Mesendoderm (in vitro differentiated cells): ENCODE data around the gene WDR43. TPM values are rescaled to one million over a fixed set of nuclear protein-coding genes. Genes with fewer than 3 reads are reported as not detected.

ENCODE experiments used
- DNase-seq: peaks from one replicate; pipeline ENCODE4 v3.0.0; 2013
- H2AK5ac ChIP-seq: 2 replicates; pipeline ENCODE4 v1.6.1; 2013; ENCODE audit warnings: low read length, inconsistent platforms
- H2BK120ac ChIP-seq: 2 replicates; pipeline ENCODE4 v1.6.1; 2013; ENCODE audit warnings: low read depth, mild to moderate bottlenecking, low read length, moderate library complexity, mixed read lengths
- H2BK15ac ChIP-seq: replicated peaks from 2 replicates; pipeline ENCODE4 v1.6.1; 2013; ENCODE audit warnings: low read depth, mild to moderate bottlenecking, moderate library complexity
- H2BK5ac ChIP-seq: 2 replicates; pipeline ENCODE4 v1.6.1; 2013; ENCODE audit warnings: low read length, inconsistent platforms
- H3K18ac ChIP-seq: 2 replicates; pipeline ENCODE4 v1.6.1; 2013; ENCODE audit warnings: mild to moderate bottlenecking, low read length, mixed read lengths
- H3K23ac ChIP-seq: one replicate; pipeline ENCODE4 v1.6.1; 2013; ENCODE audit warnings: low read length
- H3K27ac ChIP-seq: 2 replicates; pipeline ENCODE4 v1.5.1; 2013; ENCODE audit warnings: low read depth, mild to moderate bottlenecking, inconsistent platforms, low read length, moderate library complexity
- H3K27me3 ChIP-seq: 2 replicates; pipeline ENCODE4 v1.6.1; 2013; ENCODE audit warnings: low read length, control low read depth, mild to moderate bottlenecking, inconsistent platforms; ENCODE audit not compliant: insufficient read depth, poor library complexity
- H3K36me3 ChIP-seq: 2 replicates; pipeline ENCODE4 v1.6.1; 2013; ENCODE audit warnings: low read length, inconsistent platforms; ENCODE audit not compliant: control insufficient read depth, insufficient read depth
- H3K4ac ChIP-seq: one replicate; pipeline ENCODE4 v1.6.1; 2013; ENCODE audit warnings: low read depth, mild to moderate bottlenecking, low read length, moderate library complexity
- H3K4me1 ChIP-seq: 2 replicates; pipeline ENCODE4 v1.6.1; 2013; ENCODE audit warnings: low read depth, low read length, inconsistent platforms; ENCODE audit not compliant: control insufficient read depth
- H3K4me2 ChIP-seq: 2 replicates; pipeline ENCODE4 v1.6.1; 2013; ENCODE audit warnings: low read length
- H3K4me3 ChIP-seq: 2 replicates; pipeline ENCODE4 v1.5.1; 2013; ENCODE audit warnings: mild to moderate bottlenecking, low read length
- H3K56ac ChIP-seq: one replicate; pipeline ENCODE4 v1.6.1; 2013; ENCODE audit warnings: low read length
- H3K79me1 ChIP-seq: 2 replicates; pipeline ENCODE4 v1.6.1; 2013; ENCODE audit warnings: low read length, inconsistent platforms
- H3K79me2 ChIP-seq: 2 replicates; pipeline ENCODE4 v1.6.1; 2013; ENCODE audit warnings: mild to moderate bottlenecking, low read length; ENCODE audit not compliant: control insufficient read depth, insufficient read depth
- H3K9ac ChIP-seq: 2 replicates; pipeline ENCODE4 v1.6.1; 2013; ENCODE audit warnings: low read length, inconsistent platforms
- H4K5ac ChIP-seq: one replicate; pipeline ENCODE4 v1.6.1; 2013; ENCODE audit warnings: low read length
- H4K8ac ChIP-seq: one replicate; pipeline ENCODE4 v1.6.1; 2013; ENCODE audit warnings: low read depth, mild to moderate bottlenecking, control low read depth, low read length, moderate library complexity
- WGBS: extraction: QIAGEN DNeasy Blood & Tissue Kit; methylation state at CpG from one replicate; pipeline ENCODE4 v1.1.7; 2013; ENCODE audit warnings: low lambda C conversion rate, missing lambda C conversion rate; ENCODE audit not compliant: insufficient coverage; ENCODE audit errors: extremely low coverage; 5-methylcytosine and 5-hydroxymethylcytosine counted together
- polyA plus RNA-seq, 2 experiments: library from polyadenylated mRNA; stranded (reverse); fragments of 200-250 nt; gene quantifications; one replicate each; pipeline ENCODE4 v1.2.3, GENCODE V29; 2013

Gene WDR43
- 99.6 TPM for polyA plus RNA-seq (2013, experiment 1 of 2)
- polyA plus RNA-seq (2013, experiment 2 of 2): 98.8 TPM

GRCh38 chr2:28894470-28895188, at the start of gene WDR43:
Gene WDR43, plus strand, starts transcription at chr2:28894667. Its CDS starts 32 bp downstream, at chr2:28894699.
- Histone ChIP-seq H3K27me3 (no peaks in the 10 kb centered on the region), H3K79me1 (no peaks in the 10 kb centered on the region), H2BK5ac (peak within 1 kb of the TSS; percentile 72), H4K8ac (no peak within 1 kb of the TSS), H2BK120ac (no peak within 1 kb of the TSS), H3K23ac (peak within 1 kb of the TSS; percentile 100), H3K4me2 (peak within 1 kb of the TSS; percentile 38), H2AK5ac (peak within 1 kb of the TSS; percentile 96), H3K56ac (peak within 1 kb of the TSS; percentile 100), H3K4me3 (peak within 1 kb of the TSS; percentile 98), H4K5ac (no peak within 1 kb of the TSS), H3K4me1 (peaks cover 5% of the 10 kb centered on the region), H3K79me2 (peaks cover 50% of the 10 kb centered on the region), H3K27ac (peak within 1 kb of the TSS; percentile 7), H3K18ac (peak within 1 kb of the TSS; percentile 9), H3K36me3 (no peaks in the 10 kb centered on the region), H3K9ac (peak within 1 kb of the TSS; percentile 99), H3K4ac (peak within 1 kb of the TSS; percentile 96), H2BK15ac (no peak within 1 kb of the TSS)
- peak; percentile 99 for DNase-seq
- WGBS: no CpG with 5 or more reads among the region's 79 CpGs

GRCh38 chr2:28855193-28855592, 39.3 kb upstream of the WDR43 start:
- Histone ChIP-seq H4K8ac (no peak overlapping the region), H3K56ac (no peak overlapping the region), H3K79me1 (no peaks in the 10 kb centered on the region), H4K5ac (no peak overlapping the region), H3K27ac (no peak overlapping the region), H3K4me3 (no peak overlapping the region), H3K4ac (no peak overlapping the region), H2BK5ac (no peak overlapping the region), H3K27me3 (no peaks in the 10 kb centered on the region), H3K4me1 (no peaks in the 10 kb centered on the region), H3K79me2 (no peaks in the 10 kb centered on the region), H2AK5ac (no peak overlapping the region), H3K4me2 (no peak overlapping the region), H3K23ac (no peak overlapping the region), H3K36me3 (peaks cover under 1% of the 10 kb centered on the region), H2BK15ac (no peak overlapping the region), H3K9ac (no peak overlapping the region), H2BK120ac (no peak overlapping the region), H3K18ac (no peak overlapping the region)
- no CpG with 5 or more reads among the region's 1 CpG for whole genome bisulfite sequencing
- no peak for DNase-seq

GRCh38 chr2:28855977-28856376, 38.5 kb upstream of the WDR43 start:
- H3K4me2 ChIP-seq: no peak overlapping the region
- H3K9ac ChIP-seq: no peak overlapping the region
- no peak overlapping the region for H2BK120ac ChIP-seq
- H3K36me3 ChIP-seq: peaks cover 3% of the 10 kb centered on the region
- no peak overlapping the region for H2BK5ac ChIP-seq
- H3K4me3 ChIP-seq: no peak overlapping the region
- no peak overlapping the region for H3K4ac ChIP-seq
- H4K5ac ChIP-seq: no peak overlapping the region
- no peak overlapping the region for H3K56ac ChIP-seq
- no peaks in the 10 kb centered on the region for H3K4me1 ChIP-seq
- H3K27me3 ChIP-seq: no peaks in the 10 kb centered on the region
- H3K27ac ChIP-seq: no peak overlapping the region
- no peak overlapping the region for H3K23ac ChIP-seq
- H3K79me2 ChIP-seq: no peaks in the 10 kb centered on the region
- no peak overlapping the region for H3K18ac ChIP-seq
- no peak overlapping the region for H2AK5ac ChIP-seq
- DNase-seq: no peak
- no peak overlapping the region for H2BK15ac ChIP-seq
- H3K79me1 ChIP-seq: no peaks in the 10 kb centered on the region
- no peak overlapping the region for H4K8ac ChIP-seq

GRCh38 chr2:28868611-28869010, 25.9 kb upstream of the WDR43 start:
- Histone ChIP-seq H2BK15ac (no peak overlapping the region), H4K8ac (no peak overlapping the region), H3K36me3 (no peaks in the 10 kb centered on the region), H3K4me3 (no peak overlapping the region), H3K23ac (no peak overlapping the region), H3K18ac (no peak overlapping the region), H4K5ac (no peak overlapping the region), H3K27ac (no peak overlapping the region), H3K4me2 (peak overlapping the region; percentile 1), H3K79me1 (peaks cover 11% of the 10 kb centered on the region), H3K9ac (peak overlapping the region; percentile 26), H3K4me1 (no peaks in the 10 kb centered on the region), H2BK5ac (no peak overlapping the region), H2BK120ac (no peak overlapping the region), H3K79me2 (peaks cover 20% of the 10 kb centered on the region), H3K27me3 (no peaks in the 10 kb centered on the region), H2AK5ac (no peak overlapping the region), H3K56ac (no peak overlapping the region), H3K4ac (no peak overlapping the region)
- WGBS: no CpG with 5 or more reads among the region's 12 CpGs
- no peak for DNase-seq

- Histone ChIP-seq H3K4me1 (no peaks in the 10 kb centered on the region), H3K4me2 (peak overlapping the region; percentile 87), H3K23ac (no peak overlapping the region), H3K27ac (no peak overlapping the region), H3K36me3 (no peaks in the 10 kb centered on the region), H2AK5ac (no peak overlapping the region), H3K79me1 (peaks cover 11% of the 10 kb centered on the region), H2BK15ac (no peak overlapping the region), H3K9ac (peak overlapping the region; percentile 97), H3K27me3 (no peaks in the 10 kb centered on the region), H2BK120ac (no peak overlapping the region), H4K8ac (no peak overlapping the region), H3K4me3 (peak overlapping the region; percentile 100), H2BK5ac (no peak overlapping the region), H3K56ac (peak overlapping the region; percentile 95), H4K5ac (peak overlapping the region; percentile 87), H3K18ac (no peak overlapping the region), H3K79me2 (peaks cover 20% of the 10 kb centered on the region), H3K4ac (no peak overlapping the region)
- DNase-seq: no peak
- WGBS: no CpG with 5 or more reads among the region's 29 CpGs
Observed at GRCh38 chr2:28869494-28870145, 24.8 kb upstream of the WDR43 start.
